Measurements from ENCODE around the gene ZMAT3.

Gene ZMAT3

DNA sequence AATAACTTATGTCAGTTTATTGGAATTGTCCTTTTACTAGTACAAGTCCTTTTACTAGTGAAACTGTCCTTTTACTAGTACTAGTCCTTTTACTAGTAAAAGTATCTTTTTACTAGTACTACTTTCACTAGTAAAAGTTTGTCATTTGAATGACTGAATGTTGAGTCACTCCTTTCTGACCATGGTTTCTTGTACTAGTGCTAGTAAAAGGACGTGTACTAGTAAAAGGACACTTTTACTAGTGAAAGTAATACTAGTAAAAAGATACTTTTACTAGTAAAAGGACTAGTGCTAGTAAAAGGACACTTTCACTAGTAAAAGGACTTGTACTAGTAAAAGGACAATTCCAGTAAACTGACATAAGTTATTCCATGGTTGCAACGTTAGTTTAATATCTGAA is 96.3 kb downstream of the ZMAT3 start:
- H3K9me3 Mint-ChIP-seq = peaks cover 10% of the 10 kb centered on the region
- no peak for DNase-seq

DNA sequence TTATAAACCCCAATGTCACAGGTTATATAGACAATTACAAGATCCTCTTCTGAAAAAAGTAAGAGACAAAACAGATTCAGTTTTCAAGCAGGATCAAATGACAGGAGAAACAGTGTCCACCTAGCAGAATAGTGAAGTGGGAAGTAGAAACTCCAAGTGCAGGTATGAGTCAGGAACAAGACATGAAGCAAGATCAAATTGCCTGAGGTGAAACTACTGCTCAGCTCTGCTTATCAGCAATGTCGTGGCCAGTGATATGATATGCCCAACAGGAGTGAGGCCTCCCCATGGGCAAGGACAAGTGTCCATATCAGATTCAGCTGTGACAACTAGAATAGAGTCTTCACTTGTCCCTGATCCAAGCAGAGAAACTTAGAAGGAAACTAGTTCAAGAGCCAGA is 100.0 kb downstream of the ZMAT3 start:
- H3K27ac Mint-ChIP-seq = no peak overlapping the region
- H3K4me1 Mint-ChIP-seq (ENCODE audit: low read depth) = peaks cover 11% of the 10 kb centered on the region
- no peak overlapping the region for H3K4me3 Mint-ChIP-seq
- no peak for DNase-seq
- H3K27me3 Mint-ChIP-seq = no peaks in the 10 kb centered on the region
- H3K9me3 Mint-ChIP-seq = peaks cover 10% of the 10 kb centered on the region
- H3K36me3 Mint-ChIP-seq (ENCODE audit: low read depth) = peaks cover 9% of the 10 kb centered on the region

More for the DNA sequence above, 96.3 kb downstream of the ZMAT3 start:
- H3K27ac Mint-ChIP-seq = no peak overlapping the region
- H3K4me3 Mint-ChIP-seq = no peak overlapping the region
- no peaks in the 10 kb centered on the region for H3K4me1 Mint-ChIP-seq (ENCODE audit: low read depth)
- H3K27me3 Mint-ChIP-seq = no peaks in the 10 kb centered on the region
- H3K36me3 Mint-ChIP-seq (ENCODE audit: low read depth) = peaks cover 9% of the 10 kb centered on the region

DNA sequence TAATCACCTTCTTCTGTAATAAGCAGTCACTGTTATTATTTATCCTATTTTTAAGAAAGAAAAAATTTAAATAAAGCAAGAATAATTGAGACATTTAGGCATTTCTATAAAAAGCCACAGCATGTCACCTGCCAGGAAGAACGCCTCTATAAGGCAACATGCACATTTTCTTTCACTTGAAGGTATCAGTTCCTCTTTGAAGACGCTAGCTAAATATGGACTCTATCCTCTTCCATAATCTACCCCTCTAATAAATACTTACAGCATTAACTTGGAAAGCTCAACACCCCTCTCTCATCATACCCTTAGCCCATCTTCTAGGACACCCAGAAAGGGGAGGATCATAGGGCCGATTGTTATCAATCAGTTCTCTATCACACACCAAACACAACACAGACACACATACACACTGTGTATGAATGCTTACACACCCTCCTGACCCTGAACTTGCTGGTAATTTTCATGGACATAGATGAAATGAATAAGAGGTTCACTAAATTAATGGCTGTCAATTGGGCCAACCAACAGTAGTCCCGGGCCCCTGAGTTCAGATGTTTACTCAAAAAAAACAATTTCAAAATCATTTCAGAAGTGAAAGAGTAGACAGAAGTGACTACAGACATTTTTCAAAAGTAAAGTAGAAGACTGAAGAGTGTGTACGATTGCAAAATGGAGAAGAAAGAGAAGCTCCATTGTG is 102.5 kb downstream of the ZMAT3 start:
- Mint-ChIP-seq H3K27ac (no peak overlapping the region), H3K36me3 (ENCODE audit: low read depth) (peaks cover 7% of the 10 kb centered on the region), H3K9me3 (peaks cover 8% of the 10 kb centered on the region), H3K4me1 (ENCODE audit: low read depth) (peaks cover 14% of the 10 kb centered on the region), H3K4me3 (no peak overlapping the region), H3K27me3 (no peaks in the 10 kb centered on the region)
- no peak for DNase-seq

All from activated T-cell treated with anti-CD3 and anti-CD28 coated beads, Interleukin-2, amount 50 U/mL, for 24 hours (primary cell).